Liver (tissue), 9 donors: ENCODE results near the gene FGF9. TPM values are rescaled to one million over a fixed set of nuclear protein-coding genes. Genes with fewer than 3 reads are reported as not detected.

ENCODE experiments used
- DNase-seq: peaks from one replicate; pipeline ENCODE4 v3.0.0-alpha.2; 2017; ENCODE audit warnings: low spot score
- H3K27ac ChIP-seq, 2 donors: one replicate each; pipeline ENCODE4 v1.7.0; 2013; ENCODE audit warnings: inconsistent platforms in 2 of 2, low read length in 2 of 2, control low read depth in 1 of 2, low read depth in 1 of 2, mild to moderate bottlenecking in 1 of 2
- H3K27me3 ChIP-seq, 4 donors: one replicate each; pipeline versions ENCODE4 v1.6.1 to v1.7.0; 2013; ENCODE audit warnings: low read length in 3 of 4, inconsistent platforms in 1 of 4, mild to moderate bottlenecking in 1 of 4, moderate library complexity in 1 of 4; ENCODE audit not compliant: control insufficient read depth in 4 of 4, insufficient read depth in 4 of 4
- H3K36me3 ChIP-seq, 4 donors: one replicate each; pipeline versions ENCODE4 v1.6.1 to v1.7.0; 2013; ENCODE audit warnings: low read length in 3 of 4, mild to moderate bottlenecking in 3 of 4, low read depth in 1 of 4, moderate library complexity in 1 of 4; ENCODE audit not compliant: control insufficient read depth in 4 of 4, insufficient read depth in 3 of 4
- H3K4me1 ChIP-seq, 4 donors: one replicate each; pipeline versions ENCODE4 v1.6.1 to v1.7.0; 2013; ENCODE audit warnings: low read length in 3 of 4, mild to moderate bottlenecking in 3 of 4, moderate library complexity in 1 of 4; ENCODE audit not compliant: control insufficient read depth in 4 of 4, insufficient read depth in 4 of 4
- H3K4me3 ChIP-seq, 3 donors: one replicate each; pipeline versions ENCODE4 v1.6.1 to v1.7.0; 2013; ENCODE audit warnings: low read length in 3 of 3, control low read depth in 1 of 3, low read depth in 1 of 3, mild to moderate bottlenecking in 1 of 3
- H3K9ac ChIP-seq, 2 donors: one replicate each; pipeline ENCODE4 v1.7.0; 2013; ENCODE audit warnings: low read length in 2 of 2, mild to moderate bottlenecking in 2 of 2, moderate library complexity in 2 of 2, control low read depth in 1 of 2, low read depth in 1 of 2
- H3K9me3 ChIP-seq, 4 donors: one replicate each; pipeline versions ENCODE4 v1.6.1 to v1.7.0; 2013; ENCODE audit warnings: low read length in 3 of 4; ENCODE audit not compliant: control insufficient read depth in 4 of 4
- ATF3 ChIP-seq: IDR thresholded peaks from 2 replicates; pipeline ENCODE4 v1.6.1; 2016; ENCODE audit warnings: antibody characterized with exemption
- EGR1 ChIP-seq, 2 donors: IDR thresholded peaks; 2 replicates each; pipeline ENCODE4 v1.6.1; 2016 to 2018; ENCODE audit warnings: antibody characterized with exemption in 2 of 2, low read depth in 2 of 2
- FOXA1 ChIP-seq: IDR thresholded peaks from 2 replicates; pipeline ENCODE4 v1.6.1; 2016; ENCODE audit warnings: antibody characterized with exemption
- FOXA2 ChIP-seq: IDR thresholded peaks from 2 replicates; pipeline ENCODE4 v1.6.1; 2016; ENCODE audit warnings: antibody characterized with exemption
- GABPA ChIP-seq, 2 donors: IDR thresholded peaks in 1 of 2; conservative IDR thresholded peaks in 1 of 2; 2 replicates each; pipeline ENCODE4 v1.6.1; 2016; ENCODE audit warnings: antibody characterized with exemption in 2 of 2, mild to moderate bottlenecking in 1 of 2, moderate library complexity in 1 of 2
- HNF4G ChIP-seq: IDR thresholded peaks from 2 replicates; pipeline ENCODE4 v1.6.1; 2016; ENCODE audit warnings: antibody characterized with exemption
- JUND ChIP-seq, 2 donors: IDR thresholded peaks; 2 replicates each; pipeline ENCODE4 v1.6.1; 2016; ENCODE audit warnings: antibody characterized with exemption in 2 of 2
- MAX ChIP-seq: IDR thresholded peaks from 2 replicates; pipeline ENCODE4 v1.6.1; 2016; ENCODE audit warnings: antibody characterized with exemption
- NR2F2 ChIP-seq: IDR thresholded peaks from 2 replicates; pipeline ENCODE4 v1.6.1; 2016; ENCODE audit warnings: antibody characterized with exemption
- SP1 ChIP-seq: IDR thresholded peaks from 2 replicates; pipeline ENCODE4 v1.6.1; 2018; ENCODE audit warnings: antibody characterized with exemption, mild to moderate bottlenecking
- TAF1 ChIP-seq: conservative IDR thresholded peaks from 2 replicates; pipeline ENCODE4 v1.6.1; 2016; ENCODE audit warnings: antibody characterized with exemption, mild to moderate bottlenecking
- YY1 ChIP-seq: IDR thresholded peaks from 2 replicates; pipeline ENCODE4 v1.6.1; 2016; ENCODE audit warnings: antibody characterized with exemption, mild to moderate bottlenecking
- WGBS: extraction: QIAGEN DNeasy Blood & Tissue Kit; methylation state at CpG from one replicate; pipeline ENCODE4 v1.1.7; 2013; 5-methylcytosine and 5-hydroxymethylcytosine counted together
- polyA plus RNA-seq, 2 donors: library from polyadenylated mRNA; stranded (reverse) in 1 of 2; unstranded in 1 of 2; fragments of 200-250 nt in 1 of 2; fragments of >200 nt in 1 of 2; fragmentation: Nextera tagmentation in 1 of 2; extraction: Ambion mirVana in 1 of 2; gene quantifications; one replicate each; pipeline versions ENCODE4 v1.2.1 to v1.2.3, GENCODE V29; 2013 to 2015
- total RNA-seq, 2 donors: library from RNA; depleted of rRNA; stranded (reverse); fragments of >200 nt; gene quantifications; one replicate each; pipeline ENCODE4 v1.2.3, GENCODE V29; 2014
- TF ChIP-seq, protein P1 (sequence below): fragments of 150-350 bp; IDR thresholded peaks from 2 replicates; pipeline ENCODE4 v1.5.1; 2017; ENCODE audit warnings: improper control_type of control experiment, low read depth, low read length; ENCODE audit not compliant: missing input control
- donor health status: healthy.
- donor health status: healthy.
- donor health status: healthy.
- donor health status: healthy.
- donor health status: healthy.

Gene FGF9
- total and polyA plus RNA-seq, 4 donors: under 0.01 to 0.05 TPM; not detected in 2

GRCh38 chr13:21744149-21744548 is 73.3 kb downstream of the FGF9 start (continued):
- TF ChIP-seq HNF4G (no peak), FOXA1 (no peak), JUND (IDR thresholded peaks at IDR 0.05) (no peak), SP1 (no peak), NR2F2 (no peak), ATF3 (no peak), MAX (no peak)
- TF ChIP-seq, protein P1, sequence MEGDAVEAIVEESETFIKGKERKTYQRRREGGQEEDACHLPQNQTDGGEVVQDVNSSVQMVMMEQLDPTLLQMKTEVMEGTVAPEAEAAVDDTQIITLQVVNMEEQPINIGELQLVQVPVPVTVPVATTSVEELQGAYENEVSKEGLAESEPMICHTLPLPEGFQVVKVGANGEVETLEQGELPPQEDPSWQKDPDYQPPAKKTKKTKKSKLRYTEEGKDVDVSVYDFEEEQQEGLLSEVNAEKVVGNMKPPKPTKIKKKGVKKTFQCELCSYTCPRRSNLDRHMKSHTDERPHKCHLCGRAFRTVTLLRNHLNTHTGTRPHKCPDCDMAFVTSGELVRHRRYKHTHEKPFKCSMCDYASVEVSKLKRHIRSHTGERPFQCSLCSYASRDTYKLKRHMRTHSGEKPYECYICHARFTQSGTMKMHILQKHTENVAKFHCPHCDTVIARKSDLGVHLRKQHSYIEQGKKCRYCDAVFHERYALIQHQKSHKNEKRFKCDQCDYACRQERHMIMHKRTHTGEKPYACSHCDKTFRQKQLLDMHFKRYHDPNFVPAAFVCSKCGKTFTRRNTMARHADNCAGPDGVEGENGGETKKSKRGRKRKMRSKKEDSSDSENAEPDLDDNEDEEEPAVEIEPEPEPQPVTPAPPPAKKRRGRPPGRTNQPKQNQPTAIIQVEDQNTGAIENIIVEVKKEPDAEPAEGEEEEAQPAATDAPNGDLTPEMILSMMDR: no peak

- TF ChIP-seq, protein P1: no peak
- TF ChIP-seq NR2F2: no peak
- TF ChIP-seq SP1: no peak
- no peak for TF ChIP-seq GABPA (IDR thresholded peaks at IDR 0.05 in 1 of 2, conservative IDR thresholded peaks at IDR 0.05 in 1 of 2)
- no peak for TF ChIP-seq EGR1 (IDR thresholded peaks at IDR 0.05; ENCODE audit: low read depth in 2 of 2)
- no peak for TF ChIP-seq TAF1
- TF ChIP-seq HNF4G: no peak
- Histone ChIP-seq H3K4me1 (no peaks in the 10 kb centered on the region), H3K4me3 (no peak overlapping the region), H3K9ac (no peak overlapping the region), H3K27ac (no peak overlapping the region), H3K27me3 (peaks cover 0 to 9% (median 0%) of the 10 kb centered on the region in 4 donors), H3K36me3 (no peaks in the 10 kb centered on the region), H3K9me3 (no peaks in the 10 kb centered on the region)
- DNase-seq: no peak
These were observed 74.4 kb downstream of the FGF9 start for GRCh38 chr13:21745307-21745706.

GRCh38 chr13:21747456-21747855 is 76.6 kb downstream of the FGF9 start:
- H3K27ac ChIP-seq: no peak overlapping the region
- no peak overlapping the region for H3K9ac ChIP-seq
- no peak for DNase-seq
- H3K9me3 ChIP-seq: no peaks in the 10 kb centered on the region
- H3K27me3 ChIP-seq: peaks cover 0 to 4% (median 0%) of the 10 kb centered on the region in 4 donors
- H3K36me3 ChIP-seq: no peaks in the 10 kb centered on the region
- 54% methylated on average over 4 of the region's 4 CpGs for WGBS
- H3K4me3 ChIP-seq: no peak overlapping the region
- TF ChIP-seq TAF1: no peak
- TF ChIP-seq, protein P1: no peak
- no peak for TF ChIP-seq ATF3
- TF ChIP-seq EGR1 (IDR thresholded peaks at IDR 0.05; ENCODE audit: low read depth in 2 of 2): no peak
- TF ChIP-seq HNF4G: no peak
- no peak for TF ChIP-seq YY1
- no peak for TF ChIP-seq SP1
- TF ChIP-seq FOXA2: no peak
- H3K4me1 ChIP-seq: peaks cover 0 to under 1% (median under 1%) of the 10 kb centered on the region in 4 donors
